Measurements from ENCODE around the gene LRRC8C.

DNA sequence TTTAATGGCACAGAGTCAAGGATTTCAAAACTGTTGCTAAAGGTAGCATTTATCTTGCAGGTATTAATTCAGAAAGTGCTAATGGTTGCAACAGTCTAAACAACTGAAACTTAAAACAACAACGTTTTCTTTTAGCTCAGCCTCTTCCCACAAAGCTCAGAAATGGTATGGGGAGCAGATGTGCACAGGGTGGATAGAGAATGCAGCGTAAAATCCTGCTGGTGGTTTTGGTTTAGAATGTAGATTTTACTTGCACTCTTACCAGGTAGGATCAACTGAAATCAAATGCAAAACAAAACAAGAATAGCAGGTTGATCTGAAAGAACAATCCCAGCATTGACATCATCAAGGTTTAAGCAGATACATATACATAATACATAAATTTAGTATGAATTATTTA is 3.8 kb upstream of the LRRC8C start:
- TF ChIP-seq POLR2A (IDR thresholded peaks at IDR 0.05; ENCODE audit: control extremely low read depth in 1 of 2, low read depth in 2 of 2, low read length in 2 of 2): no peak
- no peak for TF ChIP-seq CEBPB (IDR thresholded peaks at IDR 0.05; ENCODE audit: low read depth, low read length)
- TF ChIP-seq GABPA (IDR thresholded peaks at IDR 0.05; ENCODE audit: borderline replicate concordance, insufficient read depth, low read length): no peak
- TF ChIP-seq, protein P1, sequence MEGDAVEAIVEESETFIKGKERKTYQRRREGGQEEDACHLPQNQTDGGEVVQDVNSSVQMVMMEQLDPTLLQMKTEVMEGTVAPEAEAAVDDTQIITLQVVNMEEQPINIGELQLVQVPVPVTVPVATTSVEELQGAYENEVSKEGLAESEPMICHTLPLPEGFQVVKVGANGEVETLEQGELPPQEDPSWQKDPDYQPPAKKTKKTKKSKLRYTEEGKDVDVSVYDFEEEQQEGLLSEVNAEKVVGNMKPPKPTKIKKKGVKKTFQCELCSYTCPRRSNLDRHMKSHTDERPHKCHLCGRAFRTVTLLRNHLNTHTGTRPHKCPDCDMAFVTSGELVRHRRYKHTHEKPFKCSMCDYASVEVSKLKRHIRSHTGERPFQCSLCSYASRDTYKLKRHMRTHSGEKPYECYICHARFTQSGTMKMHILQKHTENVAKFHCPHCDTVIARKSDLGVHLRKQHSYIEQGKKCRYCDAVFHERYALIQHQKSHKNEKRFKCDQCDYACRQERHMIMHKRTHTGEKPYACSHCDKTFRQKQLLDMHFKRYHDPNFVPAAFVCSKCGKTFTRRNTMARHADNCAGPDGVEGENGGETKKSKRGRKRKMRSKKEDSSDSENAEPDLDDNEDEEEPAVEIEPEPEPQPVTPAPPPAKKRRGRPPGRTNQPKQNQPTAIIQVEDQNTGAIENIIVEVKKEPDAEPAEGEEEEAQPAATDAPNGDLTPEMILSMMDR (IDR thresholded peaks at IDR 0.05; ENCODE audit: control extremely low read depth in 1 of 3, insufficient read depth in 1 of 3, low read depth in 1 of 3, low read length in 3 of 3): no peak
- TF ChIP-seq EZH2 (IDR thresholded peaks at IDR 0.05; ENCODE audit: low read depth, low read length, severe bottlenecking): no peak
- TF ChIP-seq EP300 (IDR thresholded peaks at IDR 0.05; ENCODE audit: borderline replicate concordance in 1 of 2, low read depth in 2 of 2, low read length in 2 of 2): no peak

Measured in H1 (cell line).